Measurements from ENCODE around the gene PKN2.
"Not testable (repeated sequence)": the region's sequence is repeated elsewhere in the genome, so short reads cannot be mapped to it uniquely, and the experiment has no call there.

The PKN2 gene

DNA sequence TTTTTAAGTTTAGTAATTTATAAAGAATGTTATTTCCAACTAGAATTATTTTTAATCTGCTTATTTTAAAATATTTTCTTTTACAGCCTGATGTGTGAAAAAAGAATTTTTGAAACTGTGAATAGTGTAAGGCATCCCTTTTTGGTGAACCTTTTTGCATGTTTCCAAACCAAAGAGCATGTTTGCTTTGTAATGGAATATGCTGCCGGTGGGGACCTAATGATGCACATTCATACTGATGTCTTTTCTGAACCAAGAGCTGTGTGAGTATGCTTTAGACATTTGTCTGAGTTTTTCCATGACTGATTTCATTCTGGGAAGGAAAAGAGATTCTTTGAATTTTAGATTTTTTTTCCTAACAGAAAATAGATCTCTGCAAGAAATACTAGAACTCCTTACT, 129.4 kb downstream of the PKN2 start (continued):
- TF ChIP-seq, protein P1, sequence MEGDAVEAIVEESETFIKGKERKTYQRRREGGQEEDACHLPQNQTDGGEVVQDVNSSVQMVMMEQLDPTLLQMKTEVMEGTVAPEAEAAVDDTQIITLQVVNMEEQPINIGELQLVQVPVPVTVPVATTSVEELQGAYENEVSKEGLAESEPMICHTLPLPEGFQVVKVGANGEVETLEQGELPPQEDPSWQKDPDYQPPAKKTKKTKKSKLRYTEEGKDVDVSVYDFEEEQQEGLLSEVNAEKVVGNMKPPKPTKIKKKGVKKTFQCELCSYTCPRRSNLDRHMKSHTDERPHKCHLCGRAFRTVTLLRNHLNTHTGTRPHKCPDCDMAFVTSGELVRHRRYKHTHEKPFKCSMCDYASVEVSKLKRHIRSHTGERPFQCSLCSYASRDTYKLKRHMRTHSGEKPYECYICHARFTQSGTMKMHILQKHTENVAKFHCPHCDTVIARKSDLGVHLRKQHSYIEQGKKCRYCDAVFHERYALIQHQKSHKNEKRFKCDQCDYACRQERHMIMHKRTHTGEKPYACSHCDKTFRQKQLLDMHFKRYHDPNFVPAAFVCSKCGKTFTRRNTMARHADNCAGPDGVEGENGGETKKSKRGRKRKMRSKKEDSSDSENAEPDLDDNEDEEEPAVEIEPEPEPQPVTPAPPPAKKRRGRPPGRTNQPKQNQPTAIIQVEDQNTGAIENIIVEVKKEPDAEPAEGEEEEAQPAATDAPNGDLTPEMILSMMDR (tag by site-specific recombination; IDR thresholded peaks at IDR 0.05) = no peak
- no peak for TF ChIP-seq ZSCAN5A (tag by site-specific recombination; IDR thresholded peaks at IDR 0.05)
- no peak for TF ChIP-seq ZNF645 (tag by site-specific recombination; IDR thresholded peaks at IDR 0.05)
- TF ChIP-seq ZNF146 (tag by site-specific recombination; IDR thresholded peaks at IDR 0.05) = no peak
- TF ChIP-seq ZNF37A (tag by site-specific recombination; IDR thresholded peaks at IDR 0.05) = no peak
- no peak for TF ChIP-seq ZFP3 (tag by site-specific recombination; IDR thresholded peaks at IDR 0.05; ENCODE audit: low read depth)
- no peak for TF ChIP-seq BCL11A (tag by site-specific recombination; IDR thresholded peaks at IDR 0.05; ENCODE audit: low read depth)

- H3K9me3 ChIP-seq (ENCODE audit: control insufficient read depth, insufficient read depth, low read depth, low read length); H3K4me1 ChIP-seq (ENCODE audit: control insufficient read depth, insufficient read depth, low read length); POLR2A ChIA-PET; CTCF ChIA-PET; H3K27ac ChIP-seq (ENCODE audit: extremely low read depth, low read depth, low read length); H3K4me3 ChIP-seq (ENCODE audit: low read depth, low read length): not testable (repeated sequence)
- peak; percentile 85 for TF ChIP-seq ZNF146 (tag by site-specific recombination; IDR thresholded peaks at IDR 0.05)
- H3K36me3 ChIP-seq (ENCODE audit: control insufficient read depth in 2 of 2, insufficient read depth in 1 of 2, low read length in 2 of 2) = peaks cover 5 to 13% of the 10 kb centered on the region in 2 experiments; a peak in 2 of 3 replicates
Measured at GRCh38 chr1:88819642-88820041, 135.6 kb downstream of the PKN2 start.

DNA sequence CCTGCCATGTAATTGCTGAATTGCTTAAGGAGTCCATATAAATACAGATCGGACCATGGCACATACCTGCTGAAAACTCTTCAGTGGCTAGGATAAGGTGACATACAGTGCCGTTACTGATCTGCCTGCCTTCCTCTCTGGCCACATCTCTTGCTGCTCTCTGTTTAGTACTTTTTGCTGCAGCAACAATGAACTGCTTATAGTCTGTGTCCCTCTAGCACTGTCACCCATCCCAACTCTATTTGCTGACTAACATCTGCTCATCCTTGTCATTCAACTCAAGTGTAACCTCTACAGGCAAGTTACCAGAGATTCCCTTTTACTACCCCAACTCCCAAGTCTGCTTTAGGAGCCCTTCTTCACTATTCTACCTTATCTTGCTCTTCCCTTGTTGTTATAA, 141.6 kb downstream of the PKN2 start:
- H3K9me3 ChIP-seq (ENCODE audit: control insufficient read depth, insufficient read depth, low read depth, low read length) = no peaks in the 10 kb centered on the region
- CTCF ChIA-PET = interaction anchor here (0.6 to 0.8 kb wide), 2 partner anchors 24 to 29 kb away, joined by 3 read pairs; no protein-coding TSS in a partner anchor
- H3K27ac ChIP-seq (ENCODE audit: extremely low read depth, low read depth, low read length) = no peak overlapping the region
- POLR2A ChIA-PET = no interaction called here
- no peaks in the 10 kb centered on the region for H3K4me1 ChIP-seq (ENCODE audit: control insufficient read depth, insufficient read depth, low read length)
- TF ChIP-seq ZNF121 (tag by site-specific recombination; IDR thresholded peaks at IDR 0.05) (no peak), ZNF843 (tag by site-specific recombination; IDR thresholded peaks at IDR 0.05) (no peak), ZNF155 (tag by site-specific recombination; IDR thresholded peaks at IDR 0.05) (no peak), ZNF791 (tag by site-specific recombination; IDR thresholded peaks at IDR 0.05) (no peak), RBAK (tag by site-specific recombination; IDR thresholded peaks at IDR 0.05) (no peak), ZNF140 (tag by site-specific recombination; IDR thresholded peaks at IDR 0.05) (no peak), SCRT1 (tag by site-specific recombination; IDR thresholded peaks at IDR 0.05; ENCODE audit: borderline replicate concordance) (no peak), PRDM1 (tag by site-specific recombination; IDR thresholded peaks at IDR 0.05) (no peak), KLF9 (tag by site-specific recombination; IDR thresholded peaks at IDR 0.05; ENCODE audit: low read depth) (no peak), ZNF366 (tag by site-specific recombination; conservative IDR thresholded peaks at IDR 0.05) (no peak), ZNF837 (tag by site-specific recombination; IDR thresholded peaks at IDR 0.05) (no peak)
- TF ChIP-seq, protein P2, sequence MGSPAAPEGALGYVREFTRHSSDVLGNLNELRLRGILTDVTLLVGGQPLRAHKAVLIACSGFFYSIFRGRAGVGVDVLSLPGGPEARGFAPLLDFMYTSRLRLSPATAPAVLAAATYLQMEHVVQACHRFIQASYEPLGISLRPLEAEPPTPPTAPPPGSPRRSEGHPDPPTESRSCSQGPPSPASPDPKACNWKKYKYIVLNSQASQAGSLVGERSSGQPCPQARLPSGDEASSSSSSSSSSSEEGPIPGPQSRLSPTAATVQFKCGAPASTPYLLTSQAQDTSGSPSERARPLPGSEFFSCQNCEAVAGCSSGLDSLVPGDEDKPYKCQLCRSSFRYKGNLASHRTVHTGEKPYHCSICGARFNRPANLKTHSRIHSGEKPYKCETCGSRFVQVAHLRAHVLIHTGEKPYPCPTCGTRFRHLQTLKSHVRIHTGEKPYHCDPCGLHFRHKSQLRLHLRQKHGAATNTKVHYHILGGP (tag by site-specific recombination; IDR thresholded peaks at IDR 0.05) = no peak
- peaks cover 9 to 30% of the 10 kb centered on the region in 2 experiments for H3K36me3 ChIP-seq (ENCODE audit: control insufficient read depth in 2 of 2, insufficient read depth in 1 of 2, low read length in 2 of 2)
- H3K4me3 ChIP-seq (ENCODE audit: low read depth, low read length) = no peak overlapping the region

Data from HEK293 (cell line).